Measurements from ENCODE around the gene DIAPH3. TPM values are rescaled to one million over a fixed set of nuclear protein-coding genes. Genes with fewer than 3 reads are reported as not detected.

The DIAPH3 gene
- total and polyA plus RNA-seq, 2 donors (not counting 1 experiment from before 2014, with no cell fraction given) = 0.03 to 0.10 TPM

GRCh38 chr13:59997976-59998375 lies 165.8 kb downstream of the DIAPH3 start:
- Histone ChIP-seq H3K4me1 (ENCODE audit: control insufficient read depth in 2 of 2, insufficient read depth in 2 of 2, low read length in 2 of 2) (no peaks in the 10 kb centered on the region), H4K20me1 (ENCODE audit: control insufficient read depth, insufficient read depth, low read length, poor library complexity, severe bottlenecking) (no peaks in the 10 kb centered on the region), H3K4me3 (ENCODE audit: control extremely low read depth in 1 of 5, extremely low read depth in 1 of 5, insufficient read depth in 1 of 5, low read depth in 2 of 5, low read length in 4 of 5) (no peak overlapping the region), H3K27ac (ENCODE audit: low read length in 2 of 2) (no peak overlapping the region), H2AFZ (ENCODE audit: insufficient read depth, low read depth, low read length, poor library complexity, severe bottlenecking) (no peak overlapping the region), H3K9me3 (ENCODE audit: control extremely low read depth in 1 of 3, control insufficient read depth in 2 of 3, insufficient read depth in 1 of 3, low read length in 2 of 3) (no peaks in the 10 kb centered on the region), H3K79me2 (ENCODE audit: control insufficient read depth, insufficient read depth, low read length) (no peaks in the 10 kb centered on the region), H3K4me2 (replicated peaks; ENCODE audit: low read depth, low read length, poor library complexity, severe bottlenecking) (no peak overlapping the region), H3K36me3 (replicated peaks in 1 of 2; ENCODE audit: control extremely low read depth in 1 of 2, control insufficient read depth in 1 of 2, extremely low read depth in 1 of 2, insufficient read depth in 2 of 2, low read length in 1 of 2) (no peaks in the 10 kb centered on the region), H3K9ac (ENCODE audit: low read length) (no peak overlapping the region), H3K27me3 (replicated peaks in 1 of 4; ENCODE audit: control extremely low read depth in 1 of 4, control insufficient read depth in 3 of 4, insufficient read depth in 4 of 4, low read length in 3 of 4) (no peaks in the 10 kb centered on the region)
- ATAC-seq (ENCODE audit: low read depth) (no peak), DNase-seq (no peak)
- TF ChIP-seq EZH2 (IDR thresholded peaks at IDR 0.05; ENCODE audit: borderline replicate concordance, insufficient read depth, low read depth, low read length, poor library complexity, severe bottlenecking) (no peak), CTCF (IDR thresholded peaks at IDR 0.05) (no peak)
- Mint-ChIP-seq H3K27ac (no peak overlapping the region), H3K9me3 (ENCODE audit: insufficient read depth) (no peaks in the 10 kb centered on the region), H3K4me1 (no peaks in the 10 kb centered on the region), H3K4me3 (no peak overlapping the region), H3K27me3 (no peaks in the 10 kb centered on the region)
- ChIA-PET POLR2A (no interaction called here), CTCF (no interaction called here)
- WGBS (ENCODE audit: insufficient coverage) = no CpG with 5 or more reads among the region's 1 CpG
- intact Hi-C loops (cut with micrococcal nuclease) = no loop called here

- Histone ChIP-seq H3K4me2 (replicated peaks; ENCODE audit: low read depth, low read length, poor library complexity, severe bottlenecking) (no peak overlapping the region), H3K9ac (ENCODE audit: low read length) (no peak overlapping the region), H2AFZ (ENCODE audit: insufficient read depth, low read depth, low read length, poor library complexity, severe bottlenecking) (no peak overlapping the region), H3K4me3 (ENCODE audit: control extremely low read depth in 1 of 5, extremely low read depth in 1 of 5, insufficient read depth in 1 of 5, low read depth in 2 of 5, low read length in 4 of 5) (no peak overlapping the region), H3K4me1 (ENCODE audit: control insufficient read depth in 2 of 2, insufficient read depth in 2 of 2, low read length in 2 of 2) (no peaks in the 10 kb centered on the region), H3K36me3 (replicated peaks in 1 of 2; ENCODE audit: control extremely low read depth in 1 of 2, control insufficient read depth in 1 of 2, extremely low read depth in 1 of 2, insufficient read depth in 2 of 2, low read length in 1 of 2) (no peaks in the 10 kb centered on the region), H3K27ac (ENCODE audit: low read length in 2 of 2) (no peak overlapping the region), H3K9me3 (ENCODE audit: control extremely low read depth in 1 of 3, control insufficient read depth in 2 of 3, insufficient read depth in 1 of 3, low read length in 2 of 3) (no peaks in the 10 kb centered on the region), H3K27me3 (replicated peaks in 1 of 4; ENCODE audit: control extremely low read depth in 1 of 4, control insufficient read depth in 3 of 4, insufficient read depth in 4 of 4, low read length in 3 of 4) (no peaks in the 10 kb centered on the region), H4K20me1 (ENCODE audit: control insufficient read depth, insufficient read depth, low read length, poor library complexity, severe bottlenecking) (no peaks in the 10 kb centered on the region), H3K79me2 (ENCODE audit: control insufficient read depth, insufficient read depth, low read length) (no peaks in the 10 kb centered on the region)
- Mint-ChIP-seq H3K27ac (no peak overlapping the region), H3K4me1 (no peaks in the 10 kb centered on the region), H3K9me3 (ENCODE audit: insufficient read depth) (no peaks in the 10 kb centered on the region), H3K27me3 (no peaks in the 10 kb centered on the region), H3K4me3 (no peak overlapping the region)
- TF ChIP-seq CTCF (IDR thresholded peaks at IDR 0.05) (no peak), EZH2 (IDR thresholded peaks at IDR 0.05; ENCODE audit: borderline replicate concordance, insufficient read depth, low read depth, low read length, poor library complexity, severe bottlenecking) (no peak)
- ChIA-PET POLR2A (no interaction called here), CTCF (no interaction called here)
- ATAC-seq (ENCODE audit: low read depth) (no peak), DNase-seq (no peak)
- intact Hi-C loops (cut with micrococcal nuclease) = no loop called here
- WGBS (ENCODE audit: insufficient coverage) = 100% methylated on average over 2 of the region's 6 CpGs
These were observed 167.2 kb downstream of the DIAPH3 start for GRCh38 chr13:59996461-59996980.
